Lower leg skin (tissue), 4 donors: Measurements from ENCODE around the gene FLNB. TPM values are rescaled to one million over a fixed set of nuclear protein-coding genes. Genes with fewer than 3 reads are reported as not detected.

Source experiments
- DNase-seq, 2 donors: peaks; one replicate each; pipeline ENCODE4 v3.0.0-alpha.2; 2019; ENCODE audit warnings: low spot score in 2 of 2
- H3K4me3 ChIP-seq: fragments of 200-600 bp; sonication (generic); 2 replicates; pipeline ENCODE4 v1.5.1; 2017; ENCODE audit warnings: mild to moderate bottlenecking, low read depth; ENCODE audit not compliant: poor library complexity, severe bottlenecking
- POLR2A ChIP-seq, 2 donors: fragments of 450-650 bp; IDR thresholded peaks; one replicate each; pipeline ENCODE4 v1.6.1; 2016 to 2017; ENCODE audit warnings: antibody characterized with exemption in 2 of 2, mild to moderate bottlenecking in 1 of 2, moderate library complexity in 1 of 2
- WGBS, 2 donors: methylation state at CpG; one replicate each; pipeline ENCODE4 v1.1.5; 2018; 5-methylcytosine and 5-hydroxymethylcytosine counted together
- intact Hi-C: fragments of 100-400 bp; cut with DNase I; formaldehyde crosslinking; loops from one replicate; pipeline ENCODE4 v1.15.0; 2023; ENCODE audit warnings: low total_unique reads
- total RNA-seq, 4 donors: library from RNA; depleted of rRNA; stranded (reverse); fragments of >200 nt; gene quantifications; one replicate each; pipeline ENCODE4 v1.1.0, GENCODE V29; 2016
- TF ChIP-seq, protein P1 (sequence below), 3 donors: fragments of 450-650 bp; IDR thresholded peaks; one replicate each; pipeline ENCODE4 v1.5.1; 2016; ENCODE audit warnings: antibody characterized with exemption in 3 of 3, mild to moderate bottlenecking in 3 of 3, moderate library complexity in 2 of 3

Gene FLNB
- total RNA-seq, 4 donors from 2014 or later = 108 to 155 (median 128) TPM

DNA sequence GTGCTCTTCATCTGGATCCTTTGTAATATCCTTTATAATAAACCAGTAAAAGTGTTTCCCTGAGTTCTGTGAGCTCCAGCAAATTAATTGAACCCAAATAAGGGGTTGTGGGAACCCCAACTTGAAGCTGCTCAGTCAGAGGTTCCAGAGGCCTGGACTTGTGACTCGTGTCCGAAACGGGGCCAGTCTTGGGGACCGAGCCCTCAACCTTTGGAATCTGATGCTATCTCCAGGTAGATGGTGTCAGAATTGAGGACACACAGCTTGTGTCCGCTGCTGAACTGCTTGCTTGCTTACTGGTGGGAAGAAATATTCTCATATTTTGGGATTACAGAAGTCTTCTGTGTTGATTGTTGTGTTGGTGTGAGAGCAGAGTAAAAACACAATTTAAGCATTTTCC lies 39.7 kb upstream of the FLNB start:
- TF ChIP-seq, protein P1, sequence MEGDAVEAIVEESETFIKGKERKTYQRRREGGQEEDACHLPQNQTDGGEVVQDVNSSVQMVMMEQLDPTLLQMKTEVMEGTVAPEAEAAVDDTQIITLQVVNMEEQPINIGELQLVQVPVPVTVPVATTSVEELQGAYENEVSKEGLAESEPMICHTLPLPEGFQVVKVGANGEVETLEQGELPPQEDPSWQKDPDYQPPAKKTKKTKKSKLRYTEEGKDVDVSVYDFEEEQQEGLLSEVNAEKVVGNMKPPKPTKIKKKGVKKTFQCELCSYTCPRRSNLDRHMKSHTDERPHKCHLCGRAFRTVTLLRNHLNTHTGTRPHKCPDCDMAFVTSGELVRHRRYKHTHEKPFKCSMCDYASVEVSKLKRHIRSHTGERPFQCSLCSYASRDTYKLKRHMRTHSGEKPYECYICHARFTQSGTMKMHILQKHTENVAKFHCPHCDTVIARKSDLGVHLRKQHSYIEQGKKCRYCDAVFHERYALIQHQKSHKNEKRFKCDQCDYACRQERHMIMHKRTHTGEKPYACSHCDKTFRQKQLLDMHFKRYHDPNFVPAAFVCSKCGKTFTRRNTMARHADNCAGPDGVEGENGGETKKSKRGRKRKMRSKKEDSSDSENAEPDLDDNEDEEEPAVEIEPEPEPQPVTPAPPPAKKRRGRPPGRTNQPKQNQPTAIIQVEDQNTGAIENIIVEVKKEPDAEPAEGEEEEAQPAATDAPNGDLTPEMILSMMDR (IDR thresholded peaks at IDR 0.05) = no peak
- no peak for TF ChIP-seq POLR2A (IDR thresholded peaks at IDR 0.05)
- no peak overlapping the region for H3K4me3 ChIP-seq
- DNase-seq = no peak
- WGBS, 2 donors = 94 to 98% methylated on average over 5 of the region's 5 CpGs
- intact Hi-C loops = no loop called here

DNA sequence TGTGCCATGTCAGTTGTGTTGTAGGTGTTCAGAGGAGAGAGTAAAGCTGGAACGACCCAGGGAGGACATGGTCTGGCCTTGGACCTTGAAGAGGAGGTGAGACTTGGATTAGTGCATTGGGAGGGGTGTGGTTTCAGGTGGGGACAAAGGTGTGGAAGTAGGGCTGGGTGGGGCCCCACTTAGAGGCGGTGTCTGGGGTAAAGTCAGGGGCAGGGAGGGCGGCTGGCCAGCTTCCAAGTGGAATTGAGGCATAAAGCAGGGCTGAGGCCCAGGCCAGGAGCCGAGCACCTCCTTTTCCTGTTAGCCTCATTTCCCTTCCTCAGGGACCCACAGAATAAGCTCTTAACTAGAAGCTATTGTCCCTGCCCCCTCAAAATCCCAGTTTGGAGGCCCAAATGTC lies 36.2 kb upstream of the FLNB start:
- H3K4me3 ChIP-seq = no peak overlapping the region
- DNase-seq = no peak
- 47 to 53% methylated on average over 4 of the region's 4 CpGs for WGBS, 2 donors
- intact Hi-C loops = no loop called here
- TF ChIP-seq, protein P1 (IDR thresholded peaks at IDR 0.05) = no peak
- TF ChIP-seq POLR2A (IDR thresholded peaks at IDR 0.05) = no peak

GRCh38 chr3:57972531-57973111 lies 35.6 kb upstream of the FLNB start:
- 59 to 63% methylated on average over 9 of the region's 9 CpGs for WGBS, 2 donors
- no peak overlapping the region for H3K4me3 ChIP-seq
- no peak for DNase-seq
- intact Hi-C loops = no loop called here
- TF ChIP-seq, protein P1 (IDR thresholded peaks at IDR 0.05) = no peak
- no peak for TF ChIP-seq POLR2A (IDR thresholded peaks at IDR 0.05)

DNA sequence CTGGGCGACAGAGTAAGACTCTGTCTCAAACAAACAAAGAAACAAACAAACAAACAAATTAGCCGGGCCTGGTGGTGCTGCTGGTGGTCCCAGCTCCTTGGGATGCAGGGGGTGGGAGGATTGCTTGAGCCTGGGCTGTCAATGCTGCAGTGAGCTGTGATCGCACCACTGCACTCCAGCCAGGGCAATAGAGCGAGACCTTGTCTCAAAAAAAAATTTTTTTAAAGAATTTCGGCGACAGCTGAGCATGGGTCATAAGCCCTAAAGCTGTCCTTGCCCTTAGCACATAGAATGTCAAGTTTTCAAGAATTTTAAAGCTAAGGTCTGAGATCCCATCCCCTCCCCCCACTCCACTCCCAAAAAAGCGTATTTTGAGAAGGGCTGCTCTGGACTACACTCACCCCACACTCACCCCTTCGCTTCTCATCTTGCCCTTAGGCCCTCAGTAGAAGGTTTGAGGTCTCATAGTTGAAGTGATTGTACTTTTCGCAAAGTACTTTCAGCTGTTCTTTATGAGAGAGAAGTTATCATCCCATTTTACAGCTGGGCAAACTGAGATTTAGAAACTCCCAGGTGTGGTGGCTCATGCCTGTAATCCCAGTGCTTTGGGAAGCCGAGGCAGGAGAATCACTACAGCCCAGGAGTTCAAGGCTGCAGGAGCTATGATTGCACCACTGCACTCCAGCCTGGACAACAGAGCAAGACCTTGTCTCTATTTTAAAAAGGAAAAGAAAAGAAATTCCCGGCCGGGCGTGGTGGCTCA lies 34.3 kb upstream of the FLNB start:
- WGBS, 2 donors = 95 to 96% methylated on average over 13 of the region's 13 CpGs
- H3K4me3 ChIP-seq = no peak overlapping the region
- intact Hi-C loops = no loop called here
- TF ChIP-seq, protein P1 (IDR thresholded peaks at IDR 0.05) = no peak
- TF ChIP-seq POLR2A (IDR thresholded peaks at IDR 0.05) = no peak
- no peak for DNase-seq

DNA sequence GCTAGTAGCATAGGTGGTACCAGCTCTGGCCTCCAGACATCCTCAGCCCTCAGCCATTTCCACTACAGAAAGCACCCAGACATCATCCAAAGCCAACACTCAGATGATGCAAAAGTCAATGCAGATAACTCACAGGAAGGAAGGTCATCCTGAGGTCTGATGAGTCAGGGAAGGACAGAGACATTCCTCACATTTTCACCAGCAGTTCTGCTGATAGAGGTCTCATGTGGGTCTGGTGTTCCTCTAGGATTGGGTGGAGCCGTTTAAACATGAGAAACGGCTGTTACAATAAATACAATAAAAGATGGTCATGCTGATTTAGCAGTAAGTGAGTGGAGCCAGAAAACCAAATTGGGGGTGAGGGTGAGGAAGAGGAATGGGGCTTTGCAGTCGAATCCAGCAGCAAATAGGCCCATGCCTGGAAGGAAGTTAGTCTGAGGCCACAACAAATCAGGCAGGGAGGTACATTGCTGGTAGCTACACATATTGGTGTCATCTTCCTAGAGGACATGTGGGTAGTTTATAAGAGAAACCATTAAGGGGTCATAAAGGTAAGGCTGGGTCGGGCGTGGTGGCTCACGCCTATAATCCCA lies 33.3 kb upstream of the FLNB start:
- intact Hi-C loops = no loop called here
- 59 to 67% methylated on average over 6 of the region's 6 CpGs for WGBS, 2 donors
- no peak for DNase-seq
- H3K4me3 ChIP-seq = no peak overlapping the region
- TF ChIP-seq, protein P1 (IDR thresholded peaks at IDR 0.05) = peak in 1 of 3 donors; percentile 38
- no peak for TF ChIP-seq POLR2A (IDR thresholded peaks at IDR 0.05)
